ENCODE data around the gene LAMP1.

DNA sequence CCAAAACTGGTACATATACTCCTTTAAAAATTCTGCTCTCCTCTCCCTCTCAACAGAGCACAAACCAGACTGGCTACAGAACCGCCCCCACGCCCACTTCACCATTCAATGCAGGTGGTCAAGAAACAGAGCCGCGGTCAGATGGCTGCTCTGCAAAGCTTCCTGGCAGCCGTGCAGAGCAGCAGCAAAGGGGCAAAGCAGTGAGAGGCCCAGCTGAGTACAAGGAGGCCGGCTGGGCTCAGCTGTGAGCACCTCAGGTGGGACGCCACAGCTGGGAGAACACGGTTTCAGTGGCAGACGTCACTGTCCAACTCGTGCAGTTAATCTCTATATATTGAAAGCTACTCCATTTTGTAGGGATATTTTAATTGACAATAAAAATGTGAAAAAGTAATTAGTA lies 58.6 kb downstream of the LAMP1 start:
- no peak for TF ChIP-seq CEBPB (IDR thresholded peaks at IDR 0.05; ENCODE audit: low read depth, low read length)
- TF ChIP-seq, protein P1, sequence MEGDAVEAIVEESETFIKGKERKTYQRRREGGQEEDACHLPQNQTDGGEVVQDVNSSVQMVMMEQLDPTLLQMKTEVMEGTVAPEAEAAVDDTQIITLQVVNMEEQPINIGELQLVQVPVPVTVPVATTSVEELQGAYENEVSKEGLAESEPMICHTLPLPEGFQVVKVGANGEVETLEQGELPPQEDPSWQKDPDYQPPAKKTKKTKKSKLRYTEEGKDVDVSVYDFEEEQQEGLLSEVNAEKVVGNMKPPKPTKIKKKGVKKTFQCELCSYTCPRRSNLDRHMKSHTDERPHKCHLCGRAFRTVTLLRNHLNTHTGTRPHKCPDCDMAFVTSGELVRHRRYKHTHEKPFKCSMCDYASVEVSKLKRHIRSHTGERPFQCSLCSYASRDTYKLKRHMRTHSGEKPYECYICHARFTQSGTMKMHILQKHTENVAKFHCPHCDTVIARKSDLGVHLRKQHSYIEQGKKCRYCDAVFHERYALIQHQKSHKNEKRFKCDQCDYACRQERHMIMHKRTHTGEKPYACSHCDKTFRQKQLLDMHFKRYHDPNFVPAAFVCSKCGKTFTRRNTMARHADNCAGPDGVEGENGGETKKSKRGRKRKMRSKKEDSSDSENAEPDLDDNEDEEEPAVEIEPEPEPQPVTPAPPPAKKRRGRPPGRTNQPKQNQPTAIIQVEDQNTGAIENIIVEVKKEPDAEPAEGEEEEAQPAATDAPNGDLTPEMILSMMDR (conservative IDR thresholded peaks at IDR 0.05; ENCODE audit: low read depth, low read length): no peak
- TF ChIP-seq, protein P2, sequence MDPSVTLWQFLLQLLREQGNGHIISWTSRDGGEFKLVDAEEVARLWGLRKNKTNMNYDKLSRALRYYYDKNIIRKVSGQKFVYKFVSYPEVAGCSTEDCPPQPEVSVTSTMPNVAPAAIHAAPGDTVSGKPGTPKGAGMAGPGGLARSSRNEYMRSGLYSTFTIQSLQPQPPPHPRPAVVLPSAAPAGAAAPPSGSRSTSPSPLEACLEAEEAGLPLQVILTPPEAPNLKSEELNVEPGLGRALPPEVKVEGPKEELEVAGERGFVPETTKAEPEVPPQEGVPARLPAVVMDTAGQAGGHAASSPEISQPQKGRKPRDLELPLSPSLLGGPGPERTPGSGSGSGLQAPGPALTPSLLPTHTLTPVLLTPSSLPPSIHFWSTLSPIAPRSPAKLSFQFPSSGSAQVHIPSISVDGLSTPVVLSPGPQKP (IDR thresholded peaks at IDR 0.05; ENCODE audit: borderline replicate concordance, low read depth, low read length): no peak
- no peak for TF ChIP-seq POLR2A (IDR thresholded peaks at IDR 0.05; ENCODE audit: low read depth, low read length)
- TF ChIP-seq, protein P3, sequence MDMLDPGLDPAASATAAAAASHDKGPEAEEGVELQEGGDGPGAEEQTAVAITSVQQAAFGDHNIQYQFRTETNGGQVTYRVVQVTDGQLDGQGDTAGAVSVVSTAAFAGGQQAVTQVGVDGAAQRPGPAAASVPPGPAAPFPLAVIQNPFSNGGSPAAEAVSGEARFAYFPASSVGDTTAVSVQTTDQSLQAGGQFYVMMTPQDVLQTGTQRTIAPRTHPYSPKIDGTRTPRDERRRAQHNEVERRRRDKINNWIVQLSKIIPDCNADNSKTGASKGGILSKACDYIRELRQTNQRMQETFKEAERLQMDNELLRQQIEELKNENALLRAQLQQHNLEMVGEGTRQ (IDR thresholded peaks at IDR 0.05; ENCODE audit: low read depth, low read length): no peak
- no peak for TF ChIP-seq RFX5 (IDR thresholded peaks at IDR 0.05; ENCODE audit: low read depth, low read length)
